ENCODE data around the gene FGFBP2. TPM values are rescaled to one million over a fixed set of nuclear protein-coding genes. Genes with fewer than 3 reads are reported as not detected.

Gene FGFBP2
- total RNA-seq, 2 donors from 2014 or later, result not detected

DNA sequence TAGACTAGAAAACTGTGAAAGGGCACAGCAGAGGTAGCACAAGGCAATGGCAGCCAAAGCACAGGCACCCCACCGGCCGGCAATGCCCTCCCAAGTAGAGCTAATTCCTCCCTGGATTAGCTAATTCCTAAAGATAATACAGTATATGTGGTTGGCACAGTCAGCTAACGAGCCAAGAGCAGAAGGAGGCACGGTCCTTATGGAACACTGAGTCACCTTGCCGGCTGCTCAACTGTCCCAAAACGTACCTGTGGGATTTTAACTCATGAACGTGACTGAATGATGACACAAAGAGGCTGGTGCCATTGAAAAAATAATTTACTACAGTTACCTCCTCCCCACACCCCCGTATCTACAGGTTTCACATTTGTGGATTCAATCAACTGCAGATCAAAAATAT is 15.3 kb downstream of the FGFBP2 start:
- H3K27ac Mint-ChIP-seq, result no peak overlapping the region
- H3K9me3 Mint-ChIP-seq, result peaks cover 3% of the 10 kb centered on the region
- Histone ChIP-seq H3K9me3 (ENCODE audit: control insufficient read depth, low read length) (no peaks in the 10 kb centered on the region), H3K27ac (ENCODE audit: low read depth, low read length) (no peak overlapping the region), H3K4me1 (ENCODE audit: control insufficient read depth, insufficient read depth, low read length) (no peaks in the 10 kb centered on the region), H3K27me3 (ENCODE audit: control insufficient read depth, insufficient read depth, low read length, poor library complexity, severe bottlenecking) (no peaks in the 10 kb centered on the region), H3K36me3 (ENCODE audit: control insufficient read depth, insufficient read depth, low read length) (no peaks in the 10 kb centered on the region), H3K4me3 (ENCODE audit: low read length) (no peak overlapping the region), H3K9ac (ENCODE audit: extremely low read depth, low read length, poor library complexity, severe bottlenecking) (no peak overlapping the region)
- H3K27me3 Mint-ChIP-seq (ENCODE audit: insufficient read depth), result no peaks in the 10 kb centered on the region
- 92 to 95% methylated on average over 4 to 8 of the region's 8 CpGs for WGBS, 2 experiments (ENCODE audit: insufficient coverage in 1 of 2, insufficient read length in 1 of 2)
- H3K36me3 Mint-ChIP-seq (ENCODE audit: low read depth), result no peaks in the 10 kb centered on the region
- TF ChIP-seq CTCF (conservative IDR thresholded peaks at IDR 0.05), result no peak
- DNase-seq, result no peak
- H3K4me1 Mint-ChIP-seq, result peaks cover 3% of the 10 kb centered on the region
- H3K4me3 Mint-ChIP-seq, result no peak overlapping the region

DNA sequence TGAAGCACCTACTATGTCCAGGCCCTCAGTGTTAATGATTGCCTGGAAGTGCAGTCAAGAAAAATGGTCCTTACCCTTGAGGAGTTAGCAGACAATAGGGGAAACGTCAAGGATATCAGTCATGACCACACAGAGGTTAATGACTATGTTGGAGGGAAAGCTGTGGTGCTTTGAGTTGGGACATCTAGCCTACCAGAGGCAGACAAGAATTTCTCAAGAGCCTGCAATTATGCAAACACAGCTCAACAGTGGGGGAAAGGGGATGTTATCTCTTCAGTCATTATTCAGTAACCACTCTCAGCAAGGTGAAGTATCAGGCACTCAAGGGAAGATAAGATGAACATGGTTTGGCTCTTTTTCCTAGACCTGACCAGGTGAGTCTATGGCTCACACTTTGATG is 17.5 kb downstream of the FGFBP2 start:
- Histone ChIP-seq H3K36me3 (ENCODE audit: control insufficient read depth, insufficient read depth, low read length) (no peaks in the 10 kb centered on the region), H3K4me3 (ENCODE audit: low read length) (no peak overlapping the region), H3K4me1 (ENCODE audit: control insufficient read depth, insufficient read depth, low read length) (no peaks in the 10 kb centered on the region), H3K9ac (ENCODE audit: extremely low read depth, low read length, poor library complexity, severe bottlenecking) (no peak overlapping the region), H3K27me3 (ENCODE audit: control insufficient read depth, insufficient read depth, low read length, poor library complexity, severe bottlenecking) (no peaks in the 10 kb centered on the region), H3K27ac (ENCODE audit: low read depth, low read length) (no peak overlapping the region), H3K9me3 (ENCODE audit: control insufficient read depth, low read length) (no peaks in the 10 kb centered on the region)
- Mint-ChIP-seq H3K36me3 (ENCODE audit: low read depth) (no peaks in the 10 kb centered on the region), H3K4me3 (no peak overlapping the region), H3K27me3 (ENCODE audit: insufficient read depth) (no peaks in the 10 kb centered on the region), H3K4me1 (peaks cover 3% of the 10 kb centered on the region), H3K27ac (no peak overlapping the region), H3K9me3 (no peaks in the 10 kb centered on the region)
- no peak for DNase-seq
- TF ChIP-seq CTCF (conservative IDR thresholded peaks at IDR 0.05), result no peak
- 83 to 100% methylated on average over 1 of the region's 1 CpG for WGBS, 2 experiments (ENCODE audit: insufficient coverage in 1 of 2, insufficient read length in 1 of 2)

- Mint-ChIP-seq H3K4me3 (no peak overlapping the region), H3K27ac (no peak overlapping the region), H3K27me3 (ENCODE audit: insufficient read depth) (no peaks in the 10 kb centered on the region), H3K36me3 (ENCODE audit: low read depth) (no peaks in the 10 kb centered on the region), H3K4me1 (peaks cover 3% of the 10 kb centered on the region), H3K9me3 (no peaks in the 10 kb centered on the region)
- Histone ChIP-seq H3K36me3 (ENCODE audit: control insufficient read depth, insufficient read depth, low read length) (no peaks in the 10 kb centered on the region), H3K4me3 (ENCODE audit: low read length) (no peak overlapping the region), H3K9me3 (ENCODE audit: control insufficient read depth, low read length) (no peaks in the 10 kb centered on the region), H3K27me3 (ENCODE audit: control insufficient read depth, insufficient read depth, low read length, poor library complexity, severe bottlenecking) (no peaks in the 10 kb centered on the region), H3K4me1 (ENCODE audit: control insufficient read depth, insufficient read depth, low read length) (no peaks in the 10 kb centered on the region), H3K27ac (ENCODE audit: low read depth, low read length) (no peak overlapping the region), H3K9ac (ENCODE audit: extremely low read depth, low read length, poor library complexity, severe bottlenecking) (no peak overlapping the region)
- no peak for TF ChIP-seq CTCF (conservative IDR thresholded peaks at IDR 0.05)
- DNase-seq, result no peak
- 81 to 90% methylated on average over 2 of the region's 2 CpGs for WGBS, 2 experiments (ENCODE audit: insufficient coverage in 1 of 2, insufficient read length in 1 of 2)
These were observed 18.1 kb downstream of the FGFBP2 start for GRCh38 chr4:15944895-15945294.
